ENCODE measurements around the gene SLC4A2. TPM values are rescaled to one million over a fixed set of nuclear protein-coding genes. Genes with fewer than 3 reads are reported as not detected.

SLC4A2 gene
- total RNA-seq, 4 donors from 2014 or later = 48.5 to 109 (median 69.0) TPM

DNA sequence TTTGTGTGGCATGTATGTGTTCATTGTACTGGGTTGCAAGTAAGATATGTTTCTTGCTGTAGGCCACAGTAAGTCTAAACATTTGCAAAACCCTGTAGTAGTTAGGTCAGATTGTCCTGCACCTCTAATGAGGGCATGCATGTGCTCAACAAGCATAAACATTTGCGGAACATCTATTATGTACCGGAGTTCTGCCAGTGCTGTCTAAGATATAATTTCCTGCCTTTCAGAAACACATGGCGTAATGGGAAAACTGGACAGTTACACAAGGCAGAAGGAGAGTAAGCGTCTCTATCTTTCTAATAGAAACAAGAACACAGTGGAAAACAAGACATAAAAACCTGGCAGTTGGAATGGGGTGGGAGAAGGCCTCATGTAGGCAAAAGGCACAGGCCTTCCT lies 28.4 kb upstream of the SLC4A2 start:
- H3K9me3 ChIP-seq = no peaks in the 10 kb centered on the region
- no peak overlapping the region for H3K27ac ChIP-seq
- TF ChIP-seq CTCF (IDR thresholded peaks at IDR 0.05) (no peak), POLR2A (IDR thresholded peaks at IDR 0.05) (no peak)
- peaks cover 8 to 19% of the 10 kb centered on the region in 2 donors for H3K4me1 ChIP-seq
- H3K4me3 ChIP-seq (replicated peaks in 1 of 3) = no peak overlapping the region
- no peaks in the 10 kb centered on the region for H3K27me3 ChIP-seq
- H3K36me3 ChIP-seq = peaks cover 18% of the 10 kb centered on the region in 2 donors
- 90 to 100% methylated on average over 4 of the region's 4 CpGs for WGBS, 2 donors
- intact Hi-C loops (cut with DNase I) = loop anchor here (5.0 kb wide), 1 partner anchor 76 kb away; no protein-coding TSS in a partner anchor
- no peak for DNase-seq

GRCh38 chr7:151032936-151033863 lies 26.2 kb upstream of the SLC4A2 start:
- peaks cover 28% of the 10 kb centered on the region in 2 donors for H3K36me3 ChIP-seq
- H3K4me1 ChIP-seq = peaks cover 5 to 10% of the 10 kb centered on the region in 2 donors
- no peaks in the 10 kb centered on the region for H3K9me3 ChIP-seq
- no peak for DNase-seq
- no peak overlapping the region for H3K4me3 ChIP-seq (replicated peaks in 1 of 3)
- H3K27ac ChIP-seq = no peak overlapping the region
- 86% methylated on average over 13 to 16 of the region's 17 CpGs for WGBS, 2 donors
- no peak for TF ChIP-seq CTCF (IDR thresholded peaks at IDR 0.05)
- no peak for TF ChIP-seq POLR2A (IDR thresholded peaks at IDR 0.05)
- intact Hi-C loops (cut with DNase I) = loop anchor here (5.0 kb wide), 1 partner anchor 74 kb away; no protein-coding TSS in a partner anchor
- H3K27me3 ChIP-seq = no peaks in the 10 kb centered on the region

DNA sequence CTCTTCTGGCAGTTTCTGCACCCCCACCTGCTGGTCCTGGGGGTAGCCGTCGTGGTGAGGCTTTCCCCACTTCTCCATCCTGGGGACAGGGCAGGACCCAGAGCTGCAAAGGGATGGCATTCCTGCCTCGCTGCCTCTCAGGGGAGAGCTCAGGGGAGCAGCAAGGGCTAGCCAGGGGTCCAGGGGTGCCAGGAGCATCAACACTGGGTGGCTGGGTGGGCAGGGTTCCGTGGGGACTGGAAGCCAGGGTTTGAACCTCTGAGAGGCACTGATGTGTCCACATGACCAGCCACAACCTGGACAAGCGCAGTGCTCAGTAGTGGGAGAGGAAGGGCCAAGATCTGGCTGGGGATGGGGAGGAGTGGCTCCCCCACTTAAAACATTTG lies 25.5 kb upstream of the SLC4A2 start:
- Histone ChIP-seq H3K27me3 (no peaks in the 10 kb centered on the region), H3K4me1 (peaks cover 4 to 15% of the 10 kb centered on the region in 2 donors), H3K27ac (no peak overlapping the region), H3K9me3 (no peaks in the 10 kb centered on the region), H3K36me3 (peaks cover 28% of the 10 kb centered on the region in 2 donors), H3K4me3 (replicated peaks in 1 of 3) (no peak overlapping the region)
- no peak for DNase-seq
- WGBS, 2 donors = 85 to 92% methylated on average over 2 to 5 of the region's 5 CpGs
- TF ChIP-seq POLR2A (IDR thresholded peaks at IDR 0.05) = no peak
- intact Hi-C loops (cut with DNase I) = loop anchor here (5.0 kb wide), 1 partner anchor 73 kb away; no protein-coding TSS in a partner anchor

DNA sequence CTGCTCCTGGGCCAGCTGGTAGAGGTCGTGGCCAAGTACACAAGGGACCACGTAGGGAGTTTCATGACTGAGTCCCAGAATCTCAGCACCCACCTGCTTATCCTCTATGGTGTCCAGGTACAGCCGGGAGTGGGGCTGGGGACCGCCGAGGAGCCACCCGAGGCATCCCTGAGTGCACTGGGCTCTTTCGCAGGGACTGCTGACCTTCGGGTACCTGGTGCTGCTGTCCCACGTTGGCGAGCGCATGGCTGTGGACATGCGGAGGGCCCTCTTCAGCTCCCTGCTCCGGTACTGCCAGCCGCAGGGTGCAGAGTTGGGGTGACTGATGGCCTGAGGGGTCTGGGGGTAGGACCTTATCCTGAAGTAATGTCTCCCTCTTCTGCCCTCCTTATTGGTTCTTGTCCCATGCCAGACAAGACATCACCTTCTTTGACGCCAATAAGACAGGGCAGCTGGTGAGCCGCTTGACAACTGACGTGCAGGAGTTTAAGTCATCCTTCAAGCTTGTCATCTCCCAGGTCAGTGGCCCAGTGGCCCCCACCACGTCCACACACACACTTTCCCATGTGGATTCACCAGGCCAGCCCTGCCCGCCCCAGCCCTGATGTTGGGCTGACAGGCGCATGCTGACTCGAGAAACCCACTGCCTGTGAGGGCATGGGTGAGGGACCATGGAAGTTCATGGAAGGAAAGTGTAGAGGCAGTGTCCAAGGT lies 24.9 kb upstream of the SLC4A2 start:
- H3K9me3 ChIP-seq = no peaks in the 10 kb centered on the region
- H3K36me3 ChIP-seq = peaks cover 28% of the 10 kb centered on the region in 2 donors
- H3K4me1 ChIP-seq = peaks cover 0 to 15% of the 10 kb centered on the region in 2 donors
- intact Hi-C loops (cut with DNase I) = loop anchor here (5.0 kb wide), 1 partner anchor 73 kb away; no protein-coding TSS in a partner anchor
- H3K4me3 ChIP-seq (replicated peaks in 1 of 3) = no peak overlapping the region
- 93 to 94% methylated on average over 8 to 17 of the region's 21 CpGs for WGBS, 2 donors
- H3K27me3 ChIP-seq = no peaks in the 10 kb centered on the region
- H3K27ac ChIP-seq = no peak overlapping the region
- DNase-seq = no peak
- TF ChIP-seq POLR2A (IDR thresholded peaks at IDR 0.05) = no peak
- TF ChIP-seq CTCF (IDR thresholded peaks at IDR 0.05) = no peak

GRCh38 chr7:151035026-151035717 lies 24.2 kb upstream of the SLC4A2 start:
- peaks cover 28% of the 10 kb centered on the region in 2 donors for H3K36me3 ChIP-seq

More at GRCh38 chr7:151035026-151035717, 24.2 kb upstream of the SLC4A2 start:
- DNase-seq = no peak
- Histone ChIP-seq H3K27me3 (no peaks in the 10 kb centered on the region), H3K27ac (no peak overlapping the region), H3K4me3 (replicated peaks in 1 of 3) (no peak overlapping the region), H3K4me1 (peaks cover 0 to 16% of the 10 kb centered on the region in 2 donors), H3K9me3 (no peaks in the 10 kb centered on the region)
- 93% methylated on average over 14 to 21 of the region's 21 CpGs for WGBS, 2 donors
- TF ChIP-seq CTCF (IDR thresholded peaks at IDR 0.05) (no peak), POLR2A (IDR thresholded peaks at IDR 0.05) (no peak)
- intact Hi-C loops (cut with DNase I) = no loop called here
